HG02973 (cell line): ENCODE results near the gene TNFAIP8.
"Not testable (repeated sequence)": the region's sequence is repeated elsewhere in the genome, so short reads cannot be mapped to it uniquely, and the experiment has no call there.

Experiments used
- ATAC-seq: cut with Tn5 transposase; IDR thresholded peaks from one replicate; pipeline ENCODE4 v1.9.1; 2021; ENCODE audit warnings: moderate library complexity; ENCODE audit not compliant: unreplicated experiment

TNFAIP8 gene

GRCh38 chr5:119412279-119413227 is 56.7 kb downstream of the TNFAIP8 start:
- ATAC-seq = no peak

DNA sequence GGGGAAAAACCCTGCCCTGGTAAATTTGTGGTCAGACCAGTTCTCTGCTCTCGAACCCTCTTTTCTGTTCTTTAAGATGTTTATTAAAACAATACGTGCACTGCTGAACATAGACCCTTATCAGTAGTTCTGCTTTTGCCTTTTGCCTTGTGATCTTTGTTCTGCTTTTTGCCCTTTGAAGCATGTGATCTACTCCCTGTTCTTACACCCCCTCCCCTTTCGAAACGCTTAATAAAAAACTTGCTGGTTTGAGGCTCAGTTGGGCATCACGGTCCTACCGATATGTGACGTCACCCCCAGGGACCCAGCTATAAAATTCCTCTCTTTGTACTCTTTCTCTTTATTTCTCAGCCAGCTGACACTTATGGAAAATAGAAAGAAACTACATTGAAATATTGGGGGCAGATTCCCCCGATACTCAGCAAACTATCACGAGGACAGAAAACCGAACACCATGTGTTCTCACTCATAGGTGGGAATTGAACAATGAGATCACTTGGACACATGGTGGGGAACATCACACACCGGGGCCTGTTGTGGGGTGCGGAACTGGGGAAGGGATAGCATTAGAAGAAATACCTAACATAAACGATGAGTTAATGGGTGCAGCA is 58.4 kb downstream of the TNFAIP8 start:
- not testable (repeated sequence) for ATAC-seq

DNA sequence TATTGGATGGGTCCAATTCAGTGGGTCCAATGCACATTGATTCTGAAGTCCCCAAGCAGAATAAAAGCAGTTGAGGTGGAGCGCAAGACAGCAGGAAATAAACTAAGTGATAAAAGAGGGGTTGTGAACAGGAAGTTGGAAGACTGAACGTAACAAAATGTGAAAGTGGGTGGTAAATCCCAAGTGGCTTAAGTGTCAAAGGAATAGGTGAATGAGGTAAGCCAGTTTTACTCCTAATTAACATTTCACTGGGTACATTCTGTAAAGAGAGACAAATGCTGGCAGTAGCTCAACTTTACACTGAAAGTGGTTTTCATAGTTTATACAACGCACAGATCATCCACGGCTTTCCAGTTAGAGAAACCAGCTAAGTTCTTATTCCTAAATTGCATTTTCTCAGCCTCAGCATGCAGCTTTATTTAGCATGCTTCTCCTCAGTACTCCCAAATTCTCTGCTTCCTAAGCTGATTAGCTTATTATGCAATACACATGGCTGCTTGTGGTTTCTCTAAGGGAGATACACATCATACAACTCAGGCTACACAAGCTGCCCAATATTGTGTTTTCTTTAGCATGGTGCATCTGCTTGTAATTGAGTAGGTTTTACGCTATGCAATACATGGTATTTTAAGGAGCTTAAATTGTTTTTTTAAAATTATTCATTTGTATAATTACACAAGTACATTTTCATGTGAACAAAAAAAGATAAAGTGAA is 62.2 kb downstream of the TNFAIP8 start:
- no peak for ATAC-seq

- peak; percentile 64 for ATAC-seq
These were observed 62.8 kb downstream of the TNFAIP8 start for GRCh38 chr5:119418606-119419100.

GRCh38 chr5:119420169-119420568 is 64.3 kb downstream of the TNFAIP8 start:
- ATAC-seq = no peak

- no peak for ATAC-seq
These were observed 70.2 kb downstream of the TNFAIP8 start for GRCh38 chr5:119426057-119426456.

DNA sequence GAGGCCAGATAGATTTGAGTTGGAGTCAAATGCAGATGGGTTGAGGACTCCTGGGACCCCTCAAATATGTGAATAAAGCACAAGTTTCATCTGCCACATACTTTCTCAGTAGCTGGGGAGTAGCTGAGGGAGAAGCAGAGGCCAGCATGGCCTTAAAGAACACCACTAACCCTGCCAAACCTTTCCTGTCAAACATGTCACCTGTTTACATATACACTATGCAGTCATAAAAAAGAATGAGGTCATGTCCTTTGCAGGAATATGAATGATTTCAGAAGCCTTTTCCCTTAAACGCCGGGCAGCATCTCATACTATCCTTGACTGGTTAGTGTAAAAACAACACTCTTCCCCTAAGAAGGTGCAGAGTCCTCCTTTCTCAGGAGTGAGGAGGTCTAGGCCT is 71.2 kb downstream of the TNFAIP8 start:
- no peak for ATAC-seq

GRCh38 chr5:119427596-119427995 is 71.8 kb downstream of the TNFAIP8 start:
- not testable (repeated sequence) for ATAC-seq

GRCh38 chr5:119428166-119428565 is 72.3 kb downstream of the TNFAIP8 start:
- ATAC-seq = not testable (repeated sequence)

GRCh38 chr5:119428574-119428973 is 72.8 kb downstream of the TNFAIP8 start:
- not testable (repeated sequence) for ATAC-seq

DNA sequence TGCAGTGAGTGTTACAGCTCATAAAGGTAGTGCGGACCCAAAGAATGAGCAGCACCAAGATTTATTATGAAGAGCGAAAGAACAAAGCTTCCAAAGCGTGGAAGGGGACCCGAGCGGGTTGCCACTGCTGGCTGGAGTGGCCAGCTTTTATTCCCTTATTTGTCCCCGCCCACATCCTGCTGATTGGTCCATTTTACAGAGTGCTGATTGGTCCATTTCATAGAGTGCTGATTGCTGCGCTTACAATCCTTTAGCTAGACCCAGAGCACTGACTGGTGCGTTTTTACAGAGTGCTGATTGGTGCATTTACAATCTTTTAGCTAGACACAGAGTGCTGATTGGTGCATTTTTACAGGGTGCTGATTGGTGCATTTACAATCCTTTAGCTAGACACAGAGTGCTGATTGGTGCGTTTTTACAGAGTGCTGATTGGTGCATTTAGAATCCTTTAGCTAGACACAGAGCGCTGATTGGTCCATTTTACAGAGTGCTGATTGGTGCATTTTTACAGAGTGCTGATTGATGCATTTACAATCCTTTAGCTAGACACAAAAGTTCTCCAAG is 76.9 kb downstream of the TNFAIP8 start:
- not testable (repeated sequence) for ATAC-seq

- peak; percentile 84 for ATAC-seq
These were observed 79.8 kb downstream of the TNFAIP8 start for GRCh38 chr5:119435436-119436132.

GRCh38 chr5:119437785-119438586 is 82.2 kb downstream of the TNFAIP8 start:
- ATAC-seq = not testable (repeated sequence)

DNA sequence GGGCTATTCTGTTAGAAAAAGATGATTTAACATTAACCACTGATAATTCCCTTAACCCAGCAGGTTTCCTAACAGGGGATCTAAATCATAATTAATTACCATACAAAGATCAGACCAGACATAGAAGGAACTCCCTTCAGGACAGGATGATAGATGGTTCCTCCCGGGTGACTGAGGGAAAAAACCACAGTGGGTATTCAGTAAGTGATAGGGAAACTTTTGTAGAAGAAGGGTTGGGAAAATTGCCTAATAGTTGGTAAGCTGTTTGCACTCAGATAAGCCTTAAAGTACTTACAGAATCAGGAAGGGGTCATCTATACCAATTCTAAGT is 82.7 kb downstream of the TNFAIP8 start:
- not testable (repeated sequence) for ATAC-seq

DNA sequence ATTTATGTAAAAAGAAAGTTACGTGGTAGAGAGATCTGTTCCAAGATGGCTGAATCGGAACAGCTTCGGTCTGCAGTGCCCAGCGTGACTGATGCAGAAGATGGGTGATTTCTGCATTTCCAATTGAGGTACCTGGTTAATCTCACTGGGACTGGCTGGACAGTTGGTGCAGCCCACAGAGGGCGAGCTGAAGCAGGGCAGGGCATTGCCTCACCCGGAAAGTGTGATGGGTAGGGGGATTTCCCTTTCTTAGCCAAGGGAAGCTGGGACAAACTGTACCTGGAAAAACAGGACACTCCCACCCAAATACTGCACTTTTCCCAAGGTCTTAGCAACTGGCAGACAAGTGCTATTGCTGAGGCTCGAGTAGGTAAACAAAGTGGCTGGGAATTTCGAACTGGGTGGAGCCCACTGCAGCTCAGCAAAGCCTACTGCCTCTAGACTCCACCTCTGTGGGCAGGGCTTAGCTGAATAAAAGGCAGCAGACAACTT is 83.4 kb downstream of the TNFAIP8 start:
- no peak for ATAC-seq

GRCh38 chr5:119439632-119440031 is 83.8 kb downstream of the TNFAIP8 start:
- not testable (repeated sequence) for ATAC-seq

- ATAC-seq = not testable (repeated sequence)
These were observed 88.8 kb downstream of the TNFAIP8 start for GRCh38 chr5:119444643-119445042.

- no peak for ATAC-seq
These were observed 89.7 kb downstream of the TNFAIP8 start for GRCh38 chr5:119445544-119445943.
